Measurements from ENCODE around the gene CYP4A11.
"Not testable (repeated sequence)": the region's sequence is repeated elsewhere in the genome, so short reads cannot be mapped to it uniquely, and the experiment has no call there.

The CYP4A11 gene, protein sequence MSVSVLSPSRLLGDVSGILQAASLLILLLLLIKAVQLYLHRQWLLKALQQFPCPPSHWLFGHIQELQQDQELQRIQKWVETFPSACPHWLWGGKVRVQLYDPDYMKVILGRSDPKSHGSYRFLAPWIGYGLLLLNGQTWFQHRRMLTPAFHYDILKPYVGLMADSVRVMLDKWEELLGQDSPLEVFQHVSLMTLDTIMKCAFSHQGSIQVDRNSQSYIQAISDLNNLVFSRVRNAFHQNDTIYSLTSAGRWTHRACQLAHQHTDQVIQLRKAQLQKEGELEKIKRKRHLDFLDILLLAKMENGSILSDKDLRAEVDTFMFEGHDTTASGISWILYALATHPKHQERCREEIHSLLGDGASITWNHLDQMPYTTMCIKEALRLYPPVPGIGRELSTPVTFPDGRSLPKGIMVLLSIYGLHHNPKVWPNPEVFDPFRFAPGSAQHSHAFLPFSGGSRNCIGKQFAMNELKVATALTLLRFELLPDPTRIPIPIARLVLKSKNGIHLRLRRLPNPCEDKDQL

DNA sequence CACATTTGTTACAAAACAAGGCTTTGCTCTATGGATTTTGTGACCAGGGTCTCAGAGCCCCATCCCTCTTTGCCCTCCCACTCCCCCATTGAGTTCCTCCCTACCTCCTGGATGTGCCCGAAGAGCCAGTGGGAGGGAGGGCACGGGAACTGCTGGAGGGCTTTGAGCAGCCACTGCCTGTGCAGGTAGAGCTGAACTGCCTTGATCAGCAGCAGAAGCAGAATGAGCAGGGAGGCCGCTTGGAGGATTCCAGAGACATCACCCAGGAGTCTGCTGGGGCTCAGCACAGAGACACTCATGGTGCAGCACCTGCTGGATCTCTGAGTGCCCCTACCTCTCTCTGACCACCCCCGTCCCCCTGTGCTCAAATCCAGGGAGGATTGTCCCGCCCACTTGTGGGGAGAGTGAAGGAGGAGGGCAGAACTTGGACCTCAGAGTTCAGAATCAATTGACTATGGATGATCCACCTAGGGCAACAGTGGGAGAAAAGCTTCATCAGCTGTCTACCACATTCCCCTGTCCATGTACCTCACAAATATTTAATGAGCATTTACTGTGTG is at the start of gene CYP4A11:
TSS of gene CYP4A11 (minus strand) at position 342 of the 560 bp plus-strand sequence. CDS start at position 299, 43 bp downstream.
- no peak for DNase-seq (ENCODE audit: low read depth)

DNA sequence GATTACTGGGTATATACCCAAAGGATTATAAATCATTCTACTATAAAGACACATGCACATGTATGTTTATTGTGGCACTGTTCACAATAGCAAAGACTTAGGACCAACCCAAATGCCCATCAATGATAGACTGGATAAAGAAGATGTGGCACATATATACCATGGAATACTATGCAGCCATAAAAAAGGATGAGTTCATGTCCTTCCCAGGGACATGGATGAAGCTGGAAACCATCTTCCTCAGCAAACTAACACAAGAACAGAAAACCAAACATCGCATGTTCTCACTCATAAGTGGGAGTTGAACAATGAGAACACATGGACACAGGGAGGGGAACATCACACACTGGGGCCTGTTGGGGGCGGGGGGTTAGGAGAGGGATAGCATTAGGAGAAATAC is 49.3 kb upstream of the CYP4A11 start:
- DNase-seq (ENCODE audit: low read depth), result not testable (repeated sequence)

DNA sequence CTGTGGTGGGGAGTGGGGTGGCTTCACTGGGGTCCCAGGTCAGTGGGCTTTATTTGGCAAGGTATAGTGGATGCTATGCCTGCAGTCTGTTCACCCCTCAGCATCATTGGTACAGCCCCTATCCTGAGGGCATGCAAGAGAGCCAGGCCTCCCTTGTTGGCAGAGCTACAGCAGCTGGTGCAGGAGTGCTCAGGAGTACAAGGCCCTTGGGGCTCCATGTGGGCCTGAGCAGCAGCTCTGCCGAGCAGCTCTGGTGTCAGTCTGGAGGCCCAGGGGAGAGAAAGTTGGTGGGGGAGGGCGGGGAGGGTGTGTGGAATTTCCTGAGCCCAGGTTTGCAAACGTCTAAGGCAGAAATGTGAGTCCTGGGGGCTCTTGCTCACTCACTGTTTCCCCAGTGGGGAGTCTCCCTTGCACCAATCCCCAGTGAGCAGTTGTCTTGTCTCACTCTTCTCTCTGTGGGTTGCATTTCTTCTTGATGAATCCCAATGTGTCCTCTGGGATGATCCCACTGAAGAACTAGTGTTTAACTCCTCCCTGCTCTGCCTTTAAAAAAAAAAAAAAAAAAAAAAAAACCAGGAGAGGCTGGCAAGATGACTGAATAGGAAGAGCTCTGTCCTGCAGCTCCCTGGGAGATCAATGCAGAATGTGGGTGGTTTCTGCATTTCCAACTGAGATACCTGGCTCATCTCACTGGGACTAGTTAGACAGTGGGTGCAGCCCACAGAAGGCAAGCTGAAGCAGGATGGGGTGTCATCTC is 42.7 kb upstream of the CYP4A11 start:
- DNase-seq (ENCODE audit: low read depth), result no peak

DNA sequence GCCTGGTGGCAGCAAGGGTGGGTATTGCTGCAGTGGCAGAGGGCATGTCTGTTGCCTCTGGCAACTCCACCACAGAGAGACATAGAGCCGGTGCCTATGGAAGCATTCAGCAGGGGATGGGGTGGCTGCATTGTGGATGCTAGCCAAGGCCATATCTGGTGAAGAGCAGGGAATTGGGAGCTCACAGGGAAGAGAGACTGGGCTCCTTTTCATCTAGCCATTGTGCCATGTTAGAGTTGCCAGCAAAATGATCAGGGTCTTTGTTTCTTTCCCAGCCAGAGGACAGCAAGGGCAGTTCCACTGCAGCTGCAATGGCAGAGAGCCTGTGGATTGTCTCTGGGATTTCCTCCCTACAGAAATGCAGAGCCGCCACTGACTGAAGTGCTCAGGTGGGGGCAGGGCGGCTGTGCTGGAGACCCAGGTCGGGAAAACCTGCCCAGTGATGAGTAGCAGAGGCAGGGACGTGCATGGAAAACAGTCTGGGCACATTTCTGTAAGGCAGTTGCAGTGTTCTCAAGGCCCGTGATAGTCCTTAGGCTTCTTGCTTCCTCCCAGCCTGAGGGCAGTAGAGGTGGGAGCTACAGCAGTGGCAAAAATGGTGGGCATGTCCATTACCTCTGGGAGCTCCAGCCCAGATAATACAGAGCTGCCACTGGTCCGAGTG is 42.0 kb upstream of the CYP4A11 start:
- DNase-seq (ENCODE audit: low read depth), result no peak

DNA sequence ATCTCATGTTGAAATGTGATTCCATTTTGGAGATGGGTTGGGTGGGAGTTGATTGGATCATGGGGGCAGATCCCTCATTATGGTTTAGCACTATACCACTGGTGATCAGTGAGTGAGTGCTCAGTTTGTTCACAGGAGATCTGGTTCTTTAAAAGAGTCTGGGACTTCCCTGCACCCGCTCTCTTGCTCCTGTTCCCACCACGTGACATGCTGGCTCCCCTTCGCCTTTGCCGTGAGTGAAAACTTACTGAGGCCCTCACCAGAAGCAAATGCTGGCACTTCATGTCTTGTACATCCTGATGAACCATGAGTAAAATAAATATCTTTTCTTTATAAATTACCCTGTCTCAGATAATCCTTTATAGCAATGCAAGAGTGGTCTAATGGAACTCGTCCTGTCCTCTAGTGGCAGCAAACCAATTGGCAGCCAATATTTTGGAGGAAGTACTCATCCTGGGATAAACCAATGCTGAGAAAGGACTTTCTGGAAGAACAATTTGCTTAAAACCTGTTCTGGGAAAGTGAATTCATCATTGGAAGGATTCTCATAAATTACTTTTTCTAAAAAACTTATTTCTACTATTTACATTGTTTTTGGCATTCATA is 27.8 kb upstream of the CYP4A11 start:
- DNase-seq (ENCODE audit: low read depth), result no peak

DNA sequence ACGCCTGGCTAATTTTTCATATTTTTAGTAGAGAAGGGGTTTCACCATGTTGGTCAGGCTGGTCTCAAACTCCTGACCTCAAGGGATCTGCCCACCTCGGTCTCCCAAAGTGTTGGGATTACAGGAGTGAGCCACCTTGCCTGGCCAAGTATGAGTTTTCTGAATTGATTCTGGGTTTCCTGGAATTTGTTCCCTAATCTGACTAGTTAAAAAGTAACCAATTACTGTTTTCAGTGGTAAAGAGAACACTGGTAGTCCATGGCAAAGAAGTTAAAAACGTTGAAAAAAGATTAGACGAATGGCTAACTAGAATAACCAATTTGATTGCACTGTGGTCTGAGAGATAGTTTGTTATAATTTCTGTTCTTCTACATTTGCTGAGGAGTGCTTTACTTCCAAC is 21.0 kb upstream of the CYP4A11 start:
- not testable (repeated sequence) for DNase-seq (ENCODE audit: low read depth)

DNA sequence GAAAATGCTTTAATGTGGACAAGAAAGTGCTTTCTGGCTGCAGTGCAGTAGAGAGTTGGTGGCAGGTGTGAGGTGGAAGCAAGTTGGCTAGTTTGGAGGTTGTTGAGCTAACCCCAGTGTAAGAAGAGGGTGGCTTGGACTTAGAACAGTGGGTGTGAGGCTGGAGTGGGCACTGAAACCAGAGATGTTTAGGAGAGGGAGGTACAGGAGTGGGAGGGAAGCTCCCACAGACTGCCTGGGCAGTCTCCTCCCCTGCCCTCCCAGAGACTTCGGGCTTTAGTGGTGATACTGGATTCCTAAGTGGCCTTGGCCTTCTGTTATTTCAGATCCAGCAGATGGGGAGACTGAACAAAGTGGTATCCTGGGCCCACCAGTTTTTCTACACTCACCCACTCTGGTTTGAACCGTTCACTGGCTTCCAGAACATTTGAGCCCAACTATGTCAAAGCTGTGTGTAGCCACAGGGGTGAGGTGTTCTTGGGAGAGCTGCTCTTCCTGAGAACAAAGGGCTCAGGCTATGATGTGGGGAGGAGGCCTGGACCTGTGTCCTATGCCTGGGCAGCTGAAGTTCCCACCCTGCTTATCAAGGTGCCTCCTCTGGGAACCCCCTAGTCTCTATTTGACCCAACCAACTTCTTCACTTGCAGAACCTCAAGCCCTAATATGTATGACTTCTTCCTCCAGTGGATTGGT is 19.9 kb upstream of the CYP4A11 start:
- DNase-seq (ENCODE audit: low read depth), result no peak

DNA sequence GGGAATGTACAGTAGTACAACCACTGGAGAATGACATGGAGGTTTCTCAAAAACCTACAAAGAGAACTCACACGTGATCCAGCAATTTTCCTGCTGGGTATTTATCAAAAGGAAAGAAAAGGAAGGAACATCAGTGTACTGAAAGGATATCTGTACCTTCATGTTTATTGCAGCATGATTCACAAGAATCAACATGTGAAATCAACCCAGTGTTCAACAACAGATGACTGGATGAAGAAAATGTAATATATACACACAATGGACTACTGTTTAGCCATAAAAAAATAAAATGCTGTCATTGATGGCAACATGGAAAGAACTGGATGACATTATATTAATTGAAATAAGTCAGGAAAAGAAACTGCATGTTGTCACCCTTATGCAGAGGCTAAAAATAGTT is 19.0 kb upstream of the CYP4A11 start:
- no peak for DNase-seq (ENCODE audit: low read depth)

DNA sequence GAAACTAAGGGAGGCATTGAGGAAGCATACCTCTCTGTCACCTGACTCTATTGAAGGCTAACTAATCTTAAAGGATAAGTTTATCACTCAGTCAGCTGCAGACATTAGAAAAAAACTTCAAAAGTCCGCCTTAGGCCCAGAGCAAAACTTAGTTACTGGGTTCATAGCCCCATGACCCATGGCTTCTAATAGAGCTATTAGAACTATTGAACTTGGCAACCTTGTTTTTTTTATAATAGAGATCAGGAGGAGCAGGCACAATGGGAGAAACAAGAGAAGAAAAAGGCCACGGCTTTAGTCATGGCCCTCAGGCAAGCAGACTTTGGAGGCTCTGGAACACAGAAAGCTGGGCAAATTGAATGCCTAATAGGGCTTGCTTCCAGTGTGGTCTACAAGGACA is 13.8 kb upstream of the CYP4A11 start:
- not testable (repeated sequence) for DNase-seq (ENCODE audit: low read depth)

DNA sequence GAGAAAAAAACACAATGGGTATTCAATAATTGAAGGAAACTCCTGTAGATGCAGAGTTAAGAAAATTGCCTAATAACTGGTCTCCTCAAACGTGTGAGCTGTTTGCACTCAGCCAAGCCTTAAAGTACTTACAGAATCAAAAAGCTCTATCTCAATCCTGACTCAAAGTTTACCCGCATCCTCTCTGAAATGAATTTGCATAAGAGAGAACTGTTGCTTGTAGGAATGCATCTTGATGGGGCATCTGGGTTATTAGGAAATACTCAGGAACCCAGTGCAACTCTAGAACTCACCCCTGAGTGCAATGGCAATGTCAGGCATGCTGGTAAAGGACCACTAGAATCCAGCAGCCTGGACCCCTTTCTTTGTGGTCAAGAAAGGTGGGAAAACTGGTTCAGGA is 12.6 kb upstream of the CYP4A11 start:
- DNase-seq (ENCODE audit: low read depth), result not testable (repeated sequence)

DNA sequence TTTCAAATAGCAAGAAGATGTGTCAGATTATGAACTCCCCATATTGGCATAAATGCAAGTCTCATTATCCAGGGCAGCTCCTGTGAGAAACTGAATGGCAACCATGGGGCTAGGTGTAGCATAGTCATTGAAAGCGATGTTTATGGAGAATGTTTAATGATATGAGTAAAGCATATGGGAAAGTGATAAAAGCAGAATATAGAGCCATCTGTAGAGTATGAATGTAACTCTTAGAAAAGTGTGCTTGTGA is 8.1 kb upstream of the CYP4A11 start:
- DNase-seq (ENCODE audit: low read depth), result not testable (repeated sequence)

DNA sequence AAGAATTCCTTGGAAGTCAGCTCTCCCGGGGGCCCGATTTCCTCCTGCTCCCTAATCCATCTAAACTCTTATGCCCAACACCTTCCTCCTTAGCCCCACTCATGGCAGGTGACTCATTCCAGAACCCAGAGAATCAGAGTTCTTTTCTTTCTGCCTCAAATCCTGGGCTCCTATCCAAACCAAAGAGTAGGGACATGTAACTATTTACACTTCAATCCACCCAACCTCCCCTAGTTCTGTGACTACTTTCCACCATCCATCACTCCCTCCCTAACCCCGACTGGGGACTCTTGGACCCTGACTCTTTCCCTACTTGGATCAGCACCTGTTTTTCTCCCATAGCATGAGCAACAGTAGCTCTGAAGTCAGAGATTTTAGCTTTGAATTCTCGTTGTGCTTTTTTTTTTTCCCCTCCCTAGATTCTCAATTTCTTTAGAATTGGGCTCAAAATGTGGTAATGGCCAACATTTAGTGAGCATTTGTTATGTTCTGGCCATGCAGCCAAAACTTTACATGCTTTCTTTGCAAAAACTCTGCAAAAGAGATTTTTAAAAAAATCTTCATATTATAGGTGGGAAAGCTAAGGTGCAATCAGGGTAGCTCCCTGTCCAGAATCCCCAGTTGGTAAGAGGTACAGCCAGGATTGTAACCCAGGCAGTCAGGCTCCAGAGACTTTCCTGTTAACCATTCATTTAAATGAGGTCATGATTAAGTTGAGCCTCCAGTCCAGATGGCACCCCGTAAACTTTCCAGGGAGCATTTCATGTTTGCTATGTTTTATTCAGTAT is 7.5 kb upstream of the CYP4A11 start:
- no peak for DNase-seq (ENCODE audit: low read depth)

DNA sequence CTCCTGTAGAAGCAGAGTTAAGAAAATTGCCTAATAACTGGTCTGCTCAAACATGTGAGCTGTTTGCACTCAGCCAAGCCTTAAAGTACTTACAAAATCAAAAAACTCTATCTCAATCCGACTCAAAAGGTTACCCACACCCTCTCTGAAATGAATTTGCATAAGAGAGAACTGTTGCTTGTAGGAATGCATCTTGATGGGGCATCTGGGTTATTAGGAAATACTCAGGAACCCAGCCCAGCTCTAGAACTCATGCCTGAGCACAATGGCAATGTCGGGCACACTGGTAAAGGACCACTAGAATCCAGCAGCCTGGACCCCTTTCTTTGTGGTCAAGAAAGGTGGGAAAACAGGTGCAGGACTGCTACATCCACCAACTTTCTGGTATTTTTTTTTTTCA is 6.4 kb upstream of the CYP4A11 start:
- not testable (repeated sequence) for DNase-seq (ENCODE audit: low read depth)

DNA sequence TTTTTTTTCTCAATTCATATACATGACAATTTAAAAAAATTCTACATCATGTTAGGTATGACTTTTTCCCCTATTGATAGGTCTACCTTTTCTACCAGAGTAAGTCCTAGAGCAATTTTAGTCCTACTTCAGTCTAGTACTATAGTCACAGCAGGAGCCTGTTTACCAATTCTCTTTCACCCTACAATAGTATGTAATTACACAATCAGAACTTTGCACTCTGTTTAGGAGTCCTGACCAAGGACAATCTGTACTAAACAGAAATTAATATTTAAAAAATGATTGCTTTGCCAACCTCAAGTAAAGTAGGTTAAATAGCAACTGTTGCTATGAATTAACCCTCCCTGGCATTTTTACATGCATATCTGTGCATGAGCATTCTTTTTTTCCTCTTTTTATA is 810 bp upstream of the CYP4A11 start:
- DNase-seq (ENCODE audit: low read depth), result no peak

DNA sequence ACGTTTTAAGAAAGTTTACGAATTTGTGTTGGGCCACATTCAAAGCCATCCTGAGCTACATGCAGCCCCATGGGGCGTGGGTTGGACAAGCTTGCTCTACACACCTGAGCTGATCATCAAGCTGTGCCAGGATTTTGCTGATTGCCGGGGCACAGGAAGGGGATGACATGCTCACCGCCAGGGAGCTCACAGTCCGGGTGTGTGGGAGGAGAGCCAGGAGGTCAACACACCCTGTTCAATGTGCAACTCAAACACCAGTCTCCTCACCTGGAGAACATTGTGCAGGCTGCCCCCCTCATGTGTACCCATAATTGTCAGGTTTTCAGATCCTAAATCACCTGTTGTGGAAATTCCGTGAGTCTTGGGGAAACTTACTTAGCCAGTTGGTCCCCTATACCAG is 969 bp downstream of the CYP4A11 start:
- no peak for DNase-seq (ENCODE audit: low read depth)

DNA sequence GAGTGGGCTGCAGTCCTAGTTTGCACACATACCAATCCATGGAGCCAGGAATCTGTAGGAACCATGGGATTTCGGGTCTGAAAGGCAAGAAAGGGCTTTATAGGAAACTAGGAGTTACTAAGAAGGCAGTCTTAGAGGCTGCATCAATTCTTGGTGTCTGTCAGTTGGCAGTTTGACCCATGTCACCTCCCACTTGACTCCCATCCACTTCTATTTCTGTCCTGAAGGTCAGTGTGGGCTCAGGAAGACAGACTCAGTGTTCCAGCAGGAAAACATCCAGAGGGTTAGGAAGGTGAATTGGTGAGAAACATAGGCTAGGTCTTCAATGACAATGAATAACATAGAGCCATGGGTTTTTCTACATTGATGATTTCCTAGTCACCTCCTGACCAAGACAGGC is 4.0 kb downstream of the CYP4A11 start:
- no peak for DNase-seq (ENCODE audit: low read depth)

DNA sequence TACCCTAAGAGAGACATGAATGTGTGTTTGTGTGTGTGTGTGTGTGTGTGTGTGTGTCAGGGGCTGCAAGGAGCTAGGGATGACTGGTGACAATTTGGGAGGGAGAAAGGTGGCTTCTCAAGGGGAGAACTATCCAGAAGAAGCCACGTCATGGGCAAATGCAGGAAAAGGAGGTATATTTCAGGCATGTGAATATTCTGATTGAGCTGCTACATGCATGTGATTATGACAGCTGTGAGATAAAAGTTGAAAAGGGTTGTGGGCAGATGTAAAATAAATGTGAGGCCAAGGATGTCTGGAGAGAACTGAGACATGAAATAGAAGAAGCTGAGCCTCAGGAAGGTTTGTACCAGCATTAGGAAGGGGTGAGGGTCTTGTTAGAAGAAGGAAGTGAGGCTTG is 4.5 kb downstream of the CYP4A11 start:
- DNase-seq (ENCODE audit: low read depth), result no peak

DNA sequence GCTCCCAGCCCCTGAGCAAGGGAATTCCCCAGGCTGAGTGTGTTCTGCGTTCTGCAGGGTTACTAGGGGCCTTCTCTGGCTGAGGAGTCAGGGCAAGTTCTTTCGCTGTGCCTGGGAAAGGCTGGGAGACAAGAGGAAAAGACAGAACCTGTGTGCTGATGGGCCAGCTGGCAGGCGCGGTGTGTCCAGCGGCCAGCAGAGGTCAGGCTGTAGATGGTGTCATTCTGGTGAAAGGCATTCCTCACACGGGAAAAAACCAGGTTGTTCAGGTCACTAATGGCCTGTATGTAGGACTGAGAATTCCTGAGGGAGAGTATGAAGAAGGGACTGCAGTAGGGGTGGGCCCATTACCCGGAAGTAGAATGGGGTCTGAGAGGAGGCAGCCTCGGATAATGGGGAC is 6.4 kb downstream of the CYP4A11 start:
- DNase-seq (ENCODE audit: low read depth), result not testable (repeated sequence)

DNA sequence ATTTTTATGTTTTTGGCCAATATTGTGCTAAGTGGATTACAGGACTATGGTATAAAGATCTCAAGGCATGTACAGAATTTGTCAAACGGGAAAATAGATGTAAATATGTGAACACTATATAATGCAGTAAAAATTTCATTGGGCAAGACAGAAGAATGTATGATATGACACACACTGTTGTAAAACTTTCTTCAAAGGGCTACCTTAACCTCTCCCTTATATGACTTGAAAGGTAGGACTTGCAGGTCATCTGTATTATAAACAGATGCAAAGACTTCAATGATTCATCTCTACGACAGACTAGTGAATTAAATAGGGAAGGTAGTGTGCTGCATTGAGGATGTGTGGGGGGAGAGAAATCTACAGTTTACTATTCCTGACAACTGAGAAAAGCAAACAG is 9.3 kb downstream of the CYP4A11 start:
- not testable (repeated sequence) for DNase-seq (ENCODE audit: low read depth)

DNA sequence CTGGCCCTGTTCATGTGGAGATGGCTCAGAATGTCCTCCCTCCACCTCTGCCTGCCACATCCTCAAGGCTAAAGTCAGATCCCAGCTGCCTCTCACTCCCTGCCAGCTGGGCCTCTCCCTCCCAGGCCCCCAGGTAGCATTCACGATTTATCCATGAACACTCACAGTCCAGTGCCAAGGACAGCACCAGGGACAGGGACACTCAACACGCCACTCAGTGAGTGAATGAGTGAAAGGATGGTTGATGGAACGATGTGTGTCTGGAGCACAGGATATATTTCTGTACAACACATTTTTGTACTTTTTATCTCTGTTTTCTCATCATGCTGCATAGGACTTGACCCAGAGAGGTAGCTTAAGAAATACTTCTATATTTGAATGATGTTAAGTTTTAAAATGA is 10.1 kb downstream of the CYP4A11 start:
- DNase-seq (ENCODE audit: low read depth), result no peak
